HL-60 (cell line): ENCODE data around the gene RBM39.

ENCODE experiments used
- CTCF ChIP-seq: IDR thresholded peaks from one replicate; pipeline ENCODE4 v1.5.1; 2011; ENCODE audit warnings: low read length, control low read depth, inconsistent platforms; ENCODE audit not compliant: insufficient read depth
- GABPA ChIP-seq: IDR thresholded peaks from 2 replicates; pipeline ENCODE4 v1.6.1; 2012; ENCODE audit warnings: low read depth
- POLR2AphosphoS5 ChIP-seq: IDR thresholded peaks from 2 replicates; pipeline ENCODE4 v1.6.1; 2012; ENCODE audit warnings: low read depth
- REST ChIP-seq: IDR thresholded peaks from 2 replicates; pipeline ENCODE4 v1.6.1; 2012; ENCODE audit warnings: low read depth; ENCODE audit not compliant: insufficient replicate concordance
- SPI1 ChIP-seq: IDR thresholded peaks from 2 replicates; pipeline ENCODE4 v1.6.1; 2012; ENCODE audit warnings: low read depth, mild to moderate bottlenecking, borderline replicate concordance

- TF ChIP-seq CTCF: no peak
- TF ChIP-seq POLR2AphosphoS5: no peak
- no peak for TF ChIP-seq REST
- no peak for TF ChIP-seq GABPA
- no peak for TF ChIP-seq SPI1
Measured at GRCh38 chr20:35732644-35732982, 9.4 kb downstream of the RBM39 start.
